ENCODE results near the gene GPR65.

GRCh38 chr14:87998482-87998881, 6.5 kb upstream of the GPR65 start:
- TF ChIP-seq CTCF (conservative IDR thresholded peaks at IDR 0.05; ENCODE audit: low read depth, low read length) = no peak
- TF ChIP-seq EZH2phosphoT487 (IDR thresholded peaks at IDR 0.05; ENCODE audit: borderline replicate concordance, low read length) = no peak
